GM19099 (cell line): ENCODE results near the gene FABP7.

ENCODE experiments used
- POLR2A ChIP-seq: IDR thresholded peaks from 3 replicates; pipeline ENCODE4 v1.6.1; 2011; ENCODE audit warnings: low read depth; ENCODE audit not compliant: insufficient read length; ENCODE audit errors: extremely low read depth

The FABP7 gene

DNA sequence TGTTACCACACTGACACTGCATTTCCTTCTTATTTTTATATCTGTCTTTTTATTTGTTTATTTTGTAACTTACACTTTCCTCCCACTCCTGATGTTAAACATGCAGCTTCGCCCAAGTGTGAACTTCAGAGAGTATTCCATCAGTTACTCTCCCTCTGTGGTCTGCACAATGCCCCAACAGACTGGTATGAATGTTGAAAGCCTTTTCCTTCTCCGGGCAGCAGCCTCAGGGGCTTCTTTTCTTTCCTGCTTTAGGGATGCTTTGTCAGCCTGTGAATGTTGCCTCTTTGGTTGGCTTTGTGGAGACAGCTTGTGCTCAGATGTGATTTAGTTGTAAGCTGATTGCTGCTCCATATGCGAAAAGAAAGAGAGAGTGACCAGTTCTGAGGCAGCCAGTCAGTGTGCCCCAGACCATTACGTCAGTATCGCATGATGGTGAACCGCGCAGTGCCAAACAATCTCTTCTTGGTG lies 53.5 kb downstream of the FABP7 start:
- no peak for TF ChIP-seq POLR2A
